Liver (tissue), 9 donors: ENCODE measurements around the gene SLC35G2. TPM values are rescaled to one million over a fixed set of nuclear protein-coding genes. Genes with fewer than 3 reads are reported as not detected.

Source experiments
- DNase-seq: peaks from one replicate; pipeline ENCODE4 v3.0.0-alpha.2; 2017; ENCODE audit warnings: low spot score
- H3K27ac ChIP-seq, 2 donors: one replicate each; pipeline ENCODE4 v1.7.0; 2013; ENCODE audit warnings: inconsistent platforms in 2 of 2, low read length in 2 of 2, control low read depth in 1 of 2, low read depth in 1 of 2, mild to moderate bottlenecking in 1 of 2
- H3K27me3 ChIP-seq, 4 donors: one replicate each; pipeline versions ENCODE4 v1.6.1 to v1.7.0; 2013; ENCODE audit warnings: low read length in 3 of 4, inconsistent platforms in 1 of 4, mild to moderate bottlenecking in 1 of 4, moderate library complexity in 1 of 4; ENCODE audit not compliant: control insufficient read depth in 4 of 4, insufficient read depth in 4 of 4
- H3K36me3 ChIP-seq, 4 donors: one replicate each; pipeline versions ENCODE4 v1.6.1 to v1.7.0; 2013; ENCODE audit warnings: low read length in 3 of 4, mild to moderate bottlenecking in 3 of 4, low read depth in 1 of 4, moderate library complexity in 1 of 4; ENCODE audit not compliant: control insufficient read depth in 4 of 4, insufficient read depth in 3 of 4
- H3K4me1 ChIP-seq, 4 donors: one replicate each; pipeline versions ENCODE4 v1.6.1 to v1.7.0; 2013; ENCODE audit warnings: low read length in 3 of 4, mild to moderate bottlenecking in 3 of 4, moderate library complexity in 1 of 4; ENCODE audit not compliant: control insufficient read depth in 4 of 4, insufficient read depth in 4 of 4
- H3K4me3 ChIP-seq, 3 donors: one replicate each; pipeline versions ENCODE4 v1.6.1 to v1.7.0; 2013; ENCODE audit warnings: low read length in 3 of 3, control low read depth in 1 of 3, low read depth in 1 of 3, mild to moderate bottlenecking in 1 of 3
- H3K9ac ChIP-seq, 2 donors: one replicate each; pipeline ENCODE4 v1.7.0; 2013; ENCODE audit warnings: low read length in 2 of 2, mild to moderate bottlenecking in 2 of 2, moderate library complexity in 2 of 2, control low read depth in 1 of 2, low read depth in 1 of 2
- H3K9me3 ChIP-seq, 4 donors: one replicate each; pipeline versions ENCODE4 v1.6.1 to v1.7.0; 2013; ENCODE audit warnings: low read length in 3 of 4; ENCODE audit not compliant: control insufficient read depth in 4 of 4
- EGR1 ChIP-seq, 2 donors: IDR thresholded peaks; 2 replicates each; pipeline ENCODE4 v1.6.1; 2016 to 2018; ENCODE audit warnings: antibody characterized with exemption in 2 of 2, low read depth in 2 of 2
- FOXA1 ChIP-seq: IDR thresholded peaks from 2 replicates; pipeline ENCODE4 v1.6.1; 2016; ENCODE audit warnings: antibody characterized with exemption
- FOXA2 ChIP-seq: IDR thresholded peaks from 2 replicates; pipeline ENCODE4 v1.6.1; 2016; ENCODE audit warnings: antibody characterized with exemption
- GABPA ChIP-seq, 2 donors: IDR thresholded peaks in 1 of 2; conservative IDR thresholded peaks in 1 of 2; 2 replicates each; pipeline ENCODE4 v1.6.1; 2016; ENCODE audit warnings: antibody characterized with exemption in 2 of 2, mild to moderate bottlenecking in 1 of 2, moderate library complexity in 1 of 2
- HNF4A ChIP-seq, 2 donors: conservative IDR thresholded peaks; 2 replicates each; pipeline ENCODE4 v1.6.1; 2016; ENCODE audit warnings: antibody characterized with exemption in 2 of 2, mild to moderate bottlenecking in 2 of 2
- HNF4G ChIP-seq: IDR thresholded peaks from 2 replicates; pipeline ENCODE4 v1.6.1; 2016; ENCODE audit warnings: antibody characterized with exemption
- JUND ChIP-seq, 2 donors: IDR thresholded peaks; 2 replicates each; pipeline ENCODE4 v1.6.1; 2016; ENCODE audit warnings: antibody characterized with exemption in 2 of 2
- NR2F2 ChIP-seq: IDR thresholded peaks from 2 replicates; pipeline ENCODE4 v1.6.1; 2016; ENCODE audit warnings: antibody characterized with exemption
- RAD21 ChIP-seq, 2 donors: IDR thresholded peaks; 2 replicates each; pipeline ENCODE4 v1.6.1; 2016; ENCODE audit warnings: antibody characterized with exemption in 2 of 2, mild to moderate bottlenecking in 2 of 2
- RXRA ChIP-seq, 2 donors: IDR thresholded peaks; 2 replicates each; pipeline ENCODE4 v1.6.1; 2017 to 2018; ENCODE audit warnings: antibody characterized with exemption in 2 of 2, mild to moderate bottlenecking in 1 of 2
- SP1 ChIP-seq: IDR thresholded peaks from 2 replicates; pipeline ENCODE4 v1.6.1; 2018; ENCODE audit warnings: antibody characterized with exemption, mild to moderate bottlenecking
- TAF1 ChIP-seq: conservative IDR thresholded peaks from 2 replicates; pipeline ENCODE4 v1.6.1; 2016; ENCODE audit warnings: antibody characterized with exemption, mild to moderate bottlenecking
- YY1 ChIP-seq: IDR thresholded peaks from 2 replicates; pipeline ENCODE4 v1.6.1; 2016; ENCODE audit warnings: antibody characterized with exemption, mild to moderate bottlenecking
- WGBS: extraction: QIAGEN DNeasy Blood & Tissue Kit; methylation state at CpG from one replicate; pipeline ENCODE4 v1.1.7; 2013; 5-methylcytosine and 5-hydroxymethylcytosine counted together
- polyA plus RNA-seq, 2 donors: library from polyadenylated mRNA; stranded (reverse) in 1 of 2; unstranded in 1 of 2; fragments of 200-250 nt in 1 of 2; fragments of >200 nt in 1 of 2; fragmentation: Nextera tagmentation in 1 of 2; extraction: Ambion mirVana in 1 of 2; gene quantifications; one replicate each; pipeline versions ENCODE4 v1.2.1 to v1.2.3, GENCODE V29; 2013 to 2015
- total RNA-seq, 2 donors: library from RNA; depleted of rRNA; stranded (reverse); fragments of >200 nt; gene quantifications; one replicate each; pipeline ENCODE4 v1.2.3, GENCODE V29; 2014
- TF ChIP-seq, protein P1 (sequence below): IDR thresholded peaks from 2 replicates; pipeline ENCODE4 v1.6.1; 2016; ENCODE audit warnings: antibody characterized with exemption
- TF ChIP-seq, protein P2 (sequence below): IDR thresholded peaks from 2 replicates; pipeline ENCODE4 v1.6.1; 2016; ENCODE audit warnings: antibody characterized with exemption, mild to moderate bottlenecking
- TF ChIP-seq, protein P3 (sequence below): IDR thresholded peaks from 2 replicates; pipeline ENCODE4 v1.6.1; 2016; ENCODE audit warnings: antibody characterized with exemption
- donor health status: healthy.
- donor health status: healthy.
- donor health status: healthy.
- donor health status: healthy.
- donor health status: healthy.

SLC35G2 gene
- total and polyA plus RNA-seq, 4 donors, result 0.51 to 1.2 (median 0.72) TPM

DNA sequence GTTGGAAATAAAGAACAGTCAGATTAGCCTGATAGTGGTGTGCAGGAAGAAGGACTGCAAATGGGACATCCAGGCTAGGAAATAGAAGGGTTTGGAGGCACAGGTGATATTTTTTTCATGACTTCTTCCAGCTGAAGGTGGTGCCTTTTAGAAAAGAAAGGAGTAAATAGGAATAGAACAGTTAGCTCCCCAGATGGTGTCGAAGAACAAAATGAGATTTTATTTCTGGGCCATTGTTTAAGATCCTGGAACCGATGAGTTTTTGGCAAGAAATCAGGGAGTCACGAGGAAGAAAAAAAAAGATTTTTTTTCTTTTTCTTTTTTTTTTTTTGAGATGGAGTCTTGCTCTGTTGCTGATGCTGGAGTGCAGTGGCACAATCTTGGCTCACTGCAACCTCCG lies 33.3 kb downstream of the SLC35G2 start:
- H3K9me3 ChIP-seq, result no peaks in the 10 kb centered on the region
- DNase-seq, result no peak
- no peak overlapping the region for H3K27ac ChIP-seq
- peaks cover 0 to 2% (median 0%) of the 10 kb centered on the region in 4 donors for H3K36me3 ChIP-seq
- H3K27me3 ChIP-seq, result no peaks in the 10 kb centered on the region
- 89% methylated on average over 4 of the region's 4 CpGs for WGBS
- H3K4me1 ChIP-seq, result peaks cover 0 to 2% (median 0%) of the 10 kb centered on the region in 4 donors
- H3K4me3 ChIP-seq, result no peak overlapping the region
- TF ChIP-seq, protein P1, sequence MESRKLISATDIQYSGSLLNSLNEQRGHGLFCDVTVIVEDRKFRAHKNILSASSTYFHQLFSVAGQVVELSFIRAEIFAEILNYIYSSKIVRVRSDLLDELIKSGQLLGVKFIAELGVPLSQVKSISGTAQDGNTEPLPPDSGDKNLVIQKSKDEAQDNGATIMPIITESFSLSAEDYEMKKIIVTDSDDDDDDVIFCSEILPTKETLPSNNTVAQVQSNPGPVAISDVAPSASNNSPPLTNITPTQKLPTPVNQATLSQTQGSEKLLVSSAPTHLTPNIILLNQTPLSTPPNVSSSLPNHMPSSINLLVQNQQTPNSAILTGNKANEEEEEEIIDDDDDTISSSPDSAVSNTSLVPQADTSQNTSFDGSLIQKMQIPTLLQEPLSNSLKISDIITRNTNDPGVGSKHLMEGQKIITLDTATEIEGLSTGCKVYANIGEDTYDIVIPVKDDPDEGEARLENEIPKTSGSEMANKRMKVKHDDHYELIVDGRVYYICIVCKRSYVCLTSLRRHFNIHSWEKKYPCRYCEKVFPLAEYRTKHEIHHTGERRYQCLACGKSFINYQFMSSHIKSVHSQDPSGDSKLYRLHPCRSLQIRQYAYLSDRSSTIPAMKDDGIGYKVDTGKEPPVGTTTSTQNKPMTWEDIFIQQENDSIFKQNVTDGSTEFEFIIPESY, result no peak
- TF ChIP-seq FOXA1, result no peak
- no peak for TF ChIP-seq HNF4G
- TF ChIP-seq, protein P2, sequence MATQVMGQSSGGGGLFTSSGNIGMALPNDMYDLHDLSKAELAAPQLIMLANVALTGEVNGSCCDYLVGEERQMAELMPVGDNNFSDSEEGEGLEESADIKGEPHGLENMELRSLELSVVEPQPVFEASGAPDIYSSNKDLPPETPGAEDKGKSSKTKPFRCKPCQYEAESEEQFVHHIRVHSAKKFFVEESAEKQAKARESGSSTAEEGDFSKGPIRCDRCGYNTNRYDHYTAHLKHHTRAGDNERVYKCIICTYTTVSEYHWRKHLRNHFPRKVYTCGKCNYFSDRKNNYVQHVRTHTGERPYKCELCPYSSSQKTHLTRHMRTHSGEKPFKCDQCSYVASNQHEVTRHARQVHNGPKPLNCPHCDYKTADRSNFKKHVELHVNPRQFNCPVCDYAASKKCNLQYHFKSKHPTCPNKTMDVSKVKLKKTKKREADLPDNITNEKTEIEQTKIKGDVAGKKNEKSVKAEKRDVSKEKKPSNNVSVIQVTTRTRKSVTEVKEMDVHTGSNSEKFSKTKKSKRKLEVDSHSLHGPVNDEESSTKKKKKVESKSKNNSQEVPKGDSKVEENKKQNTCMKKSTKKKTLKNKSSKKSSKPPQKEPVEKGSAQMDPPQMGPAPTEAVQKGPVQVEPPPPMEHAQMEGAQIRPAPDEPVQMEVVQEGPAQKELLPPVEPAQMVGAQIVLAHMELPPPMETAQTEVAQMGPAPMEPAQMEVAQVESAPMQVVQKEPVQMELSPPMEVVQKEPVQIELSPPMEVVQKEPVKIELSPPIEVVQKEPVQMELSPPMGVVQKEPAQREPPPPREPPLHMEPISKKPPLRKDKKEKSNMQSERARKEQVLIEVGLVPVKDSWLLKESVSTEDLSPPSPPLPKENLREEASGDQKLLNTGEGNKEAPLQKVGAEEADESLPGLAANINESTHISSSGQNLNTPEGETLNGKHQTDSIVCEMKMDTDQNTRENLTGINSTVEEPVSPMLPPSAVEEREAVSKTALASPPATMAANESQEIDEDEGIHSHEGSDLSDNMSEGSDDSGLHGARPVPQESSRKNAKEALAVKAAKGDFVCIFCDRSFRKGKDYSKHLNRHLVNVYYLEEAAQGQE, result no peak
- TF ChIP-seq YY1, result no peak
- TF ChIP-seq TAF1, result no peak
- no peak for TF ChIP-seq HNF4A (conservative IDR thresholded peaks at IDR 0.05)
- no peak for TF ChIP-seq SP1
- no peak for TF ChIP-seq EGR1 (IDR thresholded peaks at IDR 0.05; ENCODE audit: low read depth in 2 of 2)
- TF ChIP-seq NR2F2, result no peak
- TF ChIP-seq, protein P3, sequence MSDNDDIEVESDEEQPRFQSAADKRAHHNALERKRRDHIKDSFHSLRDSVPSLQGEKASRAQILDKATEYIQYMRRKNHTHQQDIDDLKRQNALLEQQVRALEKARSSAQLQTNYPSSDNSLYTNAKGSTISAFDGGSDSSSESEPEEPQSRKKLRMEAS, result no peak
- no peak for TF ChIP-seq JUND (IDR thresholded peaks at IDR 0.05)
- no peak overlapping the region for H3K9ac ChIP-seq

DNA sequence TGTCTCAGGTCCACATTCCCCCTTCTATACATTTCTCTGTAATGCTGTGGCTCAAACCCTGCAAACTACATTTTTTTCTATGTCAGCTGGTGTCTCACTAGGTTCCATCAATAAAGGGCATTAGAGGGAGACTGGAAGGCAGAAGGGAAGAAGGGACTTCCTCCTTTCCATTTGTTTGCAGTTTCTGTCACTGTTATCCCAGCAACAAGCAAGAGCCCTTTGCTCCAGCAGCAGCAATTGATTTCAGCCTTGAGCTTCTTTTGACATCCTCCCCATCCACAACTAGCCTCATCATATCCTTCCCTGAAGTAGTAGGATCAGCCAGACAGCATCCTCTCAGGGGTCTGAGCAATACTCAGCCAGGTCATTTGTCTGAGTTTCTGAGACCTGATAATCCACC lies 37.7 kb downstream of the SLC35G2 start:
- Histone ChIP-seq H3K9ac (no peak overlapping the region), H3K36me3 (peaks cover 0 to 2% (median 0%) of the 10 kb centered on the region in 4 donors), H3K4me3 (no peak overlapping the region), H3K9me3 (no peaks in the 10 kb centered on the region), H3K27ac (no peak overlapping the region), H3K27me3 (no peaks in the 10 kb centered on the region), H3K4me1 (peaks cover 2 to 12% (median 8%) of the 10 kb centered on the region in 4 donors)
- TF ChIP-seq SP1 (no peak), FOXA2 (no peak), TAF1 (no peak), RAD21 (IDR thresholded peaks at IDR 0.05) (no peak), GABPA (IDR thresholded peaks at IDR 0.05 in 1 of 2, conservative IDR thresholded peaks at IDR 0.05 in 1 of 2) (no peak), JUND (IDR thresholded peaks at IDR 0.05) (no peak), RXRA (IDR thresholded peaks at IDR 0.05) (no peak), HNF4G (no peak)
- TF ChIP-seq, protein P3, result no peak
- TF ChIP-seq, protein P1, result no peak
- no peak for DNase-seq
